Endothelial cell of hepatic sinusoid (primary cell): ENCODE measurements around the gene RNF169.
"Not testable (repeated sequence)": the region's sequence is repeated elsewhere in the genome, so short reads cannot be mapped to it uniquely, and the experiment has no call there.

Experiments
- in situ Hi-C: cut with HindIII; loops from 2 replicates; pipeline ENCODE4 v1.10.0; 2017; ENCODE audit warnings: low sequenced_read_pairs

RNF169 gene

GRCh38 chr11:74756571-74756970, 7.9 kb downstream of the RNF169 start:
- in situ Hi-C loops = no loop called here

- in situ Hi-C loops = no loop called here
Measured at GRCh38 chr11:74766905-74767304, 18.3 kb downstream of the RNF169 start.

- in situ Hi-C loops = not testable (repeated sequence)
Measured at GRCh38 chr11:74768172-74768651, 19.6 kb downstream of the RNF169 start.

GRCh38 chr11:74769055-74769707, 20.5 kb downstream of the RNF169 start:
- in situ Hi-C loops = no loop called here

- in situ Hi-C loops = no loop called here
Measured at GRCh38 chr11:74770456-74770855, 21.8 kb downstream of the RNF169 start.

- in situ Hi-C loops = no loop called here
Measured at GRCh38 chr11:74771139-74771538, 22.5 kb downstream of the RNF169 start.

GRCh38 chr11:74773476-74773875, 24.8 kb downstream of the RNF169 start:
- in situ Hi-C loops = no loop called here

GRCh38 chr11:74775762-74776161, 27.1 kb downstream of the RNF169 start:
- in situ Hi-C loops = no loop called here

- in situ Hi-C loops = no loop called here
Measured at GRCh38 chr11:74776546-74776945, 27.9 kb downstream of the RNF169 start.

- in situ Hi-C loops = no loop called here
Measured at GRCh38 chr11:74777038-74777437, 28.4 kb downstream of the RNF169 start.

GRCh38 chr11:74777877-74778276, 29.2 kb downstream of the RNF169 start:
- in situ Hi-C loops = no loop called here

GRCh38 chr11:74778581-74778980, 29.9 kb downstream of the RNF169 start:
- in situ Hi-C loops = no loop called here

- in situ Hi-C loops = no loop called here
Measured at GRCh38 chr11:74780248-74781005, 31.8 kb downstream of the RNF169 start.

- in situ Hi-C loops = no loop called here
Measured at GRCh38 chr11:74783241-74783871, 34.7 kb downstream of the RNF169 start.

- in situ Hi-C loops = no loop called here
Measured at GRCh38 chr11:74784234-74784633, 35.6 kb downstream of the RNF169 start.

- in situ Hi-C loops = no loop called here
Measured at GRCh38 chr11:74784726-74785125, 36.1 kb downstream of the RNF169 start.

- in situ Hi-C loops = no loop called here
Measured at GRCh38 chr11:74786574-74786973, 37.9 kb downstream of the RNF169 start.

- in situ Hi-C loops = loop anchor here (10.0 kb wide), 1 partner anchor 57 kb away; the partner anchor contains the start of gene CHRDL2
Measured at GRCh38 chr11:74791333-74792100, 42.9 kb downstream of the RNF169 start.

- in situ Hi-C loops = no loop called here
Measured at GRCh38 chr11:74806267-74806666, 57.6 kb downstream of the RNF169 start.

GRCh38 chr11:74809801-74810200, 61.2 kb downstream of the RNF169 start:
- in situ Hi-C loops = no loop called here

- in situ Hi-C loops = no loop called here
Measured at GRCh38 chr11:74815966-74816365, 67.3 kb downstream of the RNF169 start.
